H1 (cell line): ENCODE measurements around the gene EN2. TPM values are rescaled to one million over a fixed set of nuclear protein-coding genes. Genes with fewer than 3 reads are reported as not detected.
A peak's percentile ranks its signal among the peaks of the same experiment; 100 is the strongest.

ENCODE experiments used
- CTCF ChIA-PET: fragments of 300-600 bp; sonication (Branson Sonifier 250); formaldehyde crosslinking; loops from one replicate; lab custom pipeline; 2021; ENCODE audit not compliant: partially characterized antibody; lab: Charles Lee
- POLR2A ChIA-PET: fragments of 300-600 bp; sonication (Branson Sonifier 250); formaldehyde crosslinking; loops from one replicate; lab custom pipeline; 2021; ENCODE audit warnings: inconsistent platforms; ENCODE audit not compliant: partially characterized antibody; lab: Charles Lee
- DNase-seq, 2 experiments: peaks; one replicate each; pipeline versions ENCODE4 v3.0.0 to v3.0.0-alpha.2; 2010 to 2022; ENCODE audit warnings: low spot score in 2 of 2, low read depth in 1 of 2, mixed read lengths in 1 of 2
- FAIRE-seq: peaks from 2 replicates; lab custom pipeline; 2011; peaks lifted over from hg19 to GRCh38; lab: Jason Lieb, UNC
- H2AFZ ChIP-seq: 2 replicates; pipeline ENCODE4 v1.8.1; 2012; ENCODE audit warnings: low read length, inconsistent platforms
- H2AK5ac ChIP-seq: 2 replicates; pipeline ENCODE4 v1.6.1; 2013; ENCODE audit warnings: low read depth, low read length
- H2BK120ac ChIP-seq: replicated peaks from 2 replicates; pipeline ENCODE3; 2013; ENCODE audit warnings: low read depth, low read length, inconsistent platforms
- H2BK12ac ChIP-seq: 2 replicates; pipeline ENCODE4 v1.6.1; 2013; ENCODE audit warnings: low read depth, low read length
- H2BK15ac ChIP-seq: 2 replicates; pipeline ENCODE4 v1.6.1; 2013; ENCODE audit warnings: low read length
- H2BK20ac ChIP-seq: 2 replicates; pipeline ENCODE4 v1.6.1; 2013; ENCODE audit warnings: low read length
- H2BK5ac ChIP-seq: 2 replicates; pipeline ENCODE4 v1.6.1; 2013; ENCODE audit warnings: low read depth, low read length
- H3K14ac ChIP-seq: 2 replicates; pipeline ENCODE4 v1.6.1; 2013; ENCODE audit warnings: inconsistent platforms; ENCODE audit not compliant: insufficient read length
- H3K18ac ChIP-seq: 2 replicates; pipeline ENCODE4 v1.6.1; 2013; ENCODE audit warnings: low read length; ENCODE audit errors: extremely low read depth
- H3K23ac ChIP-seq: 2 replicates; pipeline ENCODE4 v1.6.1; 2013; ENCODE audit warnings: inconsistent platforms; ENCODE audit not compliant: insufficient read length
- H3K23me2 ChIP-seq: 2 replicates; pipeline ENCODE4 v1.6.1; 2013; ENCODE audit warnings: low read depth, low read length
- H3K27ac ChIP-seq: 2 replicates; pipeline ENCODE4 v1.6.1; 2011; ENCODE audit warnings: low read depth, low read length, inconsistent platforms
- H3K27me3 ChIP-seq, 4 experiments: replicated peaks in 1 of 4; 1 replicate in 1 of 4; 2 replicates in 3 of 4; pipeline versions ENCODE4 v1.6.1 to v1.8.1; 2011 to 2013; ENCODE audit warnings: low read length in 3 of 4, mild to moderate bottlenecking in 3 of 4, inconsistent platforms in 2 of 4, mixed read lengths in 2 of 4, moderate library complexity in 1 of 4; ENCODE audit not compliant: control insufficient read depth in 3 of 4, insufficient read depth in 3 of 4; ENCODE audit errors: extremely low read depth in 1 of 4
- H3K36me3 ChIP-seq, 4 experiments: 2 replicates each; pipeline versions ENCODE4 v1.6.1 to v1.8.1; 2011 to 2013; ENCODE audit warnings: mild to moderate bottlenecking in 4 of 4, low read length in 3 of 4, moderate library complexity in 2 of 4, control low read depth in 1 of 4, inconsistent platforms in 1 of 4; ENCODE audit not compliant: insufficient read depth in 4 of 4, control insufficient read depth in 2 of 4
- H3K4ac ChIP-seq: replicated peaks from 2 replicates; pipeline ENCODE3; 2013; ENCODE audit warnings: low read length, low read depth, mixed read lengths, inconsistent platforms; ENCODE audit not compliant: insufficient read length
- H3K4me1 ChIP-seq, 4 experiments: replicated peaks in 1 of 4; 1 replicate in 1 of 4; 2 replicates in 3 of 4; pipeline versions ENCODE4 v1.6.1 to v1.8.1; 2011 to 2013; ENCODE audit warnings: low read length in 3 of 4, inconsistent platforms in 2 of 4, mixed read lengths in 1 of 4; ENCODE audit not compliant: insufficient read depth in 4 of 4, control insufficient read depth in 3 of 4
- H3K4me2 ChIP-seq, 2 experiments: 2 replicates each; pipeline versions ENCODE4 v1.6.1 to v1.8.1; 2011 to 2013; ENCODE audit warnings: low read depth in 2 of 2, low read length in 2 of 2, control low read depth in 1 of 2, inconsistent platforms in 1 of 2, mild to moderate bottlenecking in 1 of 2; ENCODE audit not compliant: insufficient read depth in 1 of 2
- H3K4me3 ChIP-seq, 4 experiments: fragments of 200-600, 300-600 bp in 1 of 4; sonication (generic), shearing (Covaris generic), sonication (Bioruptor Twin) in 1 of 4; 2 replicates each; pipeline versions ENCODE4 v1.5.1 to v1.8.1; 2011 to 2016; ENCODE audit warnings: low read length in 4 of 4, low read depth in 3 of 4, control low read depth in 2 of 4, inconsistent platforms in 2 of 4, mild to moderate bottlenecking in 2 of 4, mixed read lengths in 1 of 4, moderate library complexity in 1 of 4; ENCODE audit not compliant: insufficient read depth in 2 of 4; ENCODE audit errors: extremely low read depth in 1 of 4
- H3K56ac ChIP-seq: replicated peaks from 2 replicates; pipeline ENCODE3; 2013; ENCODE audit warnings: low read depth, mild to moderate bottlenecking, mixed read lengths, low read length, inconsistent platforms; ENCODE audit not compliant: insufficient read length
- H3K79me1 ChIP-seq: 2 replicates; pipeline ENCODE4 v1.6.1; 2013; ENCODE audit warnings: low read depth, low read length, control low read depth
- H3K79me2 ChIP-seq, 2 experiments: 2 replicates each; pipeline versions ENCODE4 v1.6.1 to v1.8.1; 2012 to 2013; ENCODE audit warnings: low read length in 2 of 2, mild to moderate bottlenecking in 2 of 2, inconsistent platforms in 1 of 2; ENCODE audit not compliant: insufficient read depth in 2 of 2, control insufficient read depth in 1 of 2
- H3K9ac ChIP-seq, 4 experiments: replicated peaks in 1 of 4; 1 replicate in 1 of 4; 2 replicates in 3 of 4; pipeline versions ENCODE4 v1.6.1 to v1.8.1; 2011 to 2013; ENCODE audit warnings: low read depth in 3 of 4, low read length in 3 of 4, control low read depth in 2 of 4, mild to moderate bottlenecking in 2 of 4, moderate library complexity in 2 of 4, inconsistent platforms in 1 of 4; ENCODE audit errors: extremely low read depth in 1 of 4
- H3K9me3 ChIP-seq, 2 experiments: 2 replicates each; pipeline versions ENCODE4 v1.6.1 to v1.8.1; 2012 to 2013; ENCODE audit warnings: mild to moderate bottlenecking in 2 of 2, moderate library complexity in 2 of 2, control low read depth in 1 of 2, inconsistent platforms in 1 of 2, low read depth in 1 of 2, low read length in 1 of 2, mixed read lengths in 1 of 2; ENCODE audit not compliant: insufficient read depth in 2 of 2
- H4K20me1 ChIP-seq, 2 experiments: replicated peaks in 1 of 2; 2 replicates each; pipeline versions ENCODE3 to v1.8.1; 2011 to 2013; ENCODE audit warnings: inconsistent platforms in 2 of 2, low read length in 2 of 2, mild to moderate bottlenecking in 1 of 2; ENCODE audit not compliant: insufficient read depth in 2 of 2, control insufficient read depth in 1 of 2
- H4K5ac ChIP-seq: 2 replicates; pipeline ENCODE4 v1.6.1; 2013; ENCODE audit warnings: low read length, low read depth, mixed read lengths, inconsistent platforms; ENCODE audit not compliant: insufficient read length
- H4K8ac ChIP-seq: 2 replicates; pipeline ENCODE4 v1.8.0; 2013; ENCODE audit warnings: mild to moderate bottlenecking, moderate library complexity, low read length, inconsistent platforms; ENCODE audit not compliant: insufficient read depth; ENCODE audit errors: extremely low read depth
- H4K91ac ChIP-seq: replicated peaks from 2 replicates; pipeline ENCODE3; 2013; ENCODE audit warnings: low read length, mixed read lengths, inconsistent platforms; ENCODE audit not compliant: insufficient read length
- CBX8 ChIP-seq: fragments of 300-800, 300-1000 bp; sonication (generic); IDR thresholded peaks from 2 replicates; pipeline ENCODE4 v1.7.1; 2016; ENCODE audit warnings: low read depth, low read length, borderline replicate concordance
- TBP ChIP-seq: IDR thresholded peaks from 2 replicates; pipeline ENCODE4 v1.6.1; 2011; ENCODE audit warnings: low read depth, low read length, improper control_type of control experiment
- USF2 ChIP-seq: IDR thresholded peaks from 2 replicates; pipeline ENCODE4 v1.6.1; 2011; ENCODE audit warnings: low read length, improper control_type of control experiment
- WGBS, 2 experiments: shearing (Covaris generic) in 1 of 2; methylation state at CpG; one replicate each; pipeline versions ENCODE4 v1.1.6 to v1.1.7; 2013 to 2015; ENCODE audit warnings: low lambda C conversion rate in 2 of 2, mixed read lengths in 2 of 2, inconsistent platforms in 1 of 2, low coverage in 1 of 2, missing lambda C conversion rate in 1 of 2; ENCODE audit not compliant: insufficient replicate concordance in 2 of 2, insufficient coverage in 1 of 2, insufficient read length in 1 of 2; ENCODE audit errors: extremely low coverage in 1 of 2, missing lambda C conversion rate in 1 of 2; 5-methylcytosine and 5-hydroxymethylcytosine counted together
- polyA plus RNA-seq, 7 experiments: library from polyadenylated mRNA; depleted of rRNA in 3 of 7; stranded (reverse) in 5 of 7; unstranded in 2 of 7; fragments of >200 nt in 5 of 7; fragments of 200-250 nt in 2 of 7; gene quantifications; 1 replicate in 5 of 7; 2 replicates in 1 of 7; 4 replicates in 1 of 7; pipeline versions ENCODE4 v1.2.1 to v1.2.3, GENCODE V29; 2011 to 2013; ENCODE audit warnings: missing spikeins in 2 of 7, mixed read lengths in 2 of 7
- total RNA-seq: library from RNA; stranded (reverse); fragmentation: NEBNext Ultra II Directional; extraction: Animal tissue kit (Norgen Biotek cat#: 25700); gene quantifications from 2 replicates; pipeline ENCODE4 v1.2.1, GENCODE V29; 2021

The EN2 gene
- total and polyA plus RNA-seq, 2 of the 8 experiments (the other 6 are each of a cell fraction or from before 2014, with no cell fraction given), result not detected

- POLR2A ChIA-PET, result interaction anchor here (0.9 kb wide), 1 partner anchor 75 kb away, joined by 4 read pairs; no protein-coding TSS in a partner anchor
- no peaks in the 10 kb centered on the region; the same call in 1 of the 2 replicates for H3K79me1 ChIP-seq
- 29% methylated on average over 5 of the region's 5 CpGs; no CpG with 5 or more reads in 1 of the 2 experiments for WGBS, 2 experiments
Observed at GRCh38 chr7:155452505-155453295, 5.2 kb upstream of the EN2 start.

More at GRCh38 chr7:155452505-155453295, 5.2 kb upstream of the EN2 start:
- H3K4me2 ChIP-seq, result no peak overlapping the region; a peak in 1 of 4 replicates
- H2BK20ac ChIP-seq, result no peak overlapping the region
- no peak overlapping the region; the same call in 1 of the 2 replicates for H2BK12ac ChIP-seq
- H3K27me3 ChIP-seq, result peaks cover 98 to 99% (median 98%) of the 10 kb centered on the region in 4 experiments
- no peak overlapping the region for H2AFZ ChIP-seq
- H3K36me3 ChIP-seq, result no peaks in the 10 kb centered on the region; a peak in 1 of 8 replicates
- no peak overlapping the region for H3K4me3 ChIP-seq
- H4K91ac ChIP-seq, result no peak overlapping the region
- no peak overlapping the region for H3K23ac ChIP-seq
- CTCF ChIA-PET, result interaction anchor here (0.7 to 7.1 kb wide), 7 partner anchors 21 to 81 kb away, joined by 3 to 81 read pairs (median 4); no protein-coding TSS in a partner anchor
- H4K5ac ChIP-seq, result no peak overlapping the region
- H3K79me2 ChIP-seq, result no peaks in the 10 kb centered on the region
- peaks cover 0 to 26% (median 16%) of the 10 kb centered on the region in 4 experiments; a peak in 6 of 7 replicates for H3K4me1 ChIP-seq
- no peaks in the 10 kb centered on the region; a peak in 1 of 4 replicates for H3K9me3 ChIP-seq
- no peak overlapping the region for H3K9ac ChIP-seq
- no peak overlapping the region for H3K27ac ChIP-seq
- no peak overlapping the region for H3K18ac ChIP-seq
- H2BK15ac ChIP-seq, result no peak overlapping the region
- DNase-seq, result no peak
- no peak for TF ChIP-seq USF2
- TF ChIP-seq CBX8, result peak; percentile 91
- no peak for TF ChIP-seq TBP
- TF ChIP-seq, all 59 proteins: peak for 1
- peaks cover 37 to 41% of the 10 kb centered on the region in 2 experiments for H4K20me1 ChIP-seq
- peaks cover 2% of the 10 kb centered on the region; the same call in 1 of the 2 replicates for H3K23me2 ChIP-seq
- no peak overlapping the region for H2AK5ac ChIP-seq
- no peak overlapping the region for H2BK5ac ChIP-seq
- H3K4ac ChIP-seq, result no peak overlapping the region
- H3K14ac ChIP-seq, result no peak overlapping the region
- no peak overlapping the region for H3K56ac ChIP-seq
- no peak overlapping the region for H4K8ac ChIP-seq
- no peak for FAIRE-seq
- no peak overlapping the region for H2BK120ac ChIP-seq
